IPS DF 4.7 (cell line): ENCODE results near the gene STOML2.
A peak's percentile ranks its signal among the peaks of the same experiment; 100 is the strongest.
"Not testable (repeated sequence)": the region's sequence is repeated elsewhere in the genome, so short reads cannot be mapped to it uniquely, and the experiment has no call there.

Source experiments
- DNase-seq: peaks from one replicate; pipeline ENCODE4 v3.0.0-alpha.2; 2013; ENCODE audit warnings: low spot score; ENCODE audit errors: extremely low read depth

STOML2 gene

GRCh38 chr9:35102769-35103659 lies at the start of gene STOML2:
TSS of gene STOML2 (minus strand) at chr9:35103131. CDS start at chr9:35103094, 37 bp downstream.
- DNase-seq = peak; percentile 90

GRCh38 chr9:35147941-35148563 lies 45.1 kb upstream of the STOML2 start:
- DNase-seq = not testable (repeated sequence)

- DNase-seq = no peak
Observed at GRCh38 chr9:35142037-35142436, 39.1 kb upstream of the STOML2 start.

GRCh38 chr9:35140093-35140492 lies 37.2 kb upstream of the STOML2 start:
- no peak for DNase-seq

GRCh38 chr9:35136866-35137265 lies 33.9 kb upstream of the STOML2 start:
- no peak for DNase-seq

GRCh38 chr9:35135988-35136387 lies 33.1 kb upstream of the STOML2 start:
- DNase-seq = no peak

GRCh38 chr9:35134920-35135319 lies 32.0 kb upstream of the STOML2 start:
- no peak for DNase-seq

GRCh38 chr9:35116898-35117551 lies 14.1 kb upstream of the STOML2 start:
- DNase-seq = peak; percentile 91

- no peak for DNase-seq
Observed at GRCh38 chr9:35116539-35116897, 13.6 kb upstream of the STOML2 start.

- DNase-seq = peak; percentile 87
Observed at GRCh38 chr9:35115680-35116538, 13.0 kb upstream of the STOML2 start, which contains the start of gene ATOSB. TSS of gene ATOSB (minus strand) at chr9:35115862. CDS start at chr9:35108274, 7,588 bp downstream.

GRCh38 chr9:35114840-35115628 lies 12.1 kb upstream of the STOML2 start:
- no peak for DNase-seq

- DNase-seq = peak; percentile 90
Observed at GRCh38 chr9:35114113-35114839, 11.3 kb upstream of the STOML2 start.

- no peak for DNase-seq
Observed at GRCh38 chr9:35112257-35113020, 9.5 kb upstream of the STOML2 start.

- DNase-seq = peak; percentile 83
Observed at GRCh38 chr9:35111001-35111933, 8.3 kb upstream of the STOML2 start.

GRCh38 chr9:35110327-35110761 lies 7.4 kb upstream of the STOML2 start:
- no peak for DNase-seq

- DNase-seq = no peak
Observed at GRCh38 chr9:35108946-35109575, 6.1 kb upstream of the STOML2 start.

GRCh38 chr9:35108461-35108860 lies 5.5 kb upstream of the STOML2 start:
- no peak for DNase-seq
